H1 (cell line): ENCODE results near the gene ALG9. TPM values are rescaled to one million over a fixed set of nuclear protein-coding genes. Genes with fewer than 3 reads are reported as not detected.

Source experiments
- CTCF ChIA-PET: fragments of 300-600 bp; sonication (Branson Sonifier 250); formaldehyde crosslinking; loops from one replicate; lab custom pipeline; 2021; ENCODE audit not compliant: partially characterized antibody; lab: Charles Lee
- POLR2A ChIA-PET: fragments of 300-600 bp; sonication (Branson Sonifier 250); formaldehyde crosslinking; loops from one replicate; lab custom pipeline; 2021; ENCODE audit warnings: inconsistent platforms; ENCODE audit not compliant: partially characterized antibody; lab: Charles Lee
- DNase-seq, 2 experiments: peaks; one replicate each; pipeline versions ENCODE4 v3.0.0 to v3.0.0-alpha.2; 2010 to 2022; ENCODE audit warnings: low spot score in 2 of 2, low read depth in 1 of 2, mixed read lengths in 1 of 2
- FAIRE-seq: peaks from 2 replicates; lab custom pipeline; 2011; peaks lifted over from hg19 to GRCh38; lab: Jason Lieb, UNC
- H2AFZ ChIP-seq: 2 replicates; pipeline ENCODE4 v1.8.1; 2012; ENCODE audit warnings: low read length, inconsistent platforms
- H2AK5ac ChIP-seq: 2 replicates; pipeline ENCODE4 v1.6.1; 2013; ENCODE audit warnings: low read depth, low read length
- H2BK120ac ChIP-seq: replicated peaks from 2 replicates; pipeline ENCODE3; 2013; ENCODE audit warnings: low read depth, low read length, inconsistent platforms
- H2BK12ac ChIP-seq: 2 replicates; pipeline ENCODE4 v1.6.1; 2013; ENCODE audit warnings: low read depth, low read length
- H2BK15ac ChIP-seq: 2 replicates; pipeline ENCODE4 v1.6.1; 2013; ENCODE audit warnings: low read length
- H2BK20ac ChIP-seq: 2 replicates; pipeline ENCODE4 v1.6.1; 2013; ENCODE audit warnings: low read length
- H2BK5ac ChIP-seq: 2 replicates; pipeline ENCODE4 v1.6.1; 2013; ENCODE audit warnings: low read depth, low read length
- H3K14ac ChIP-seq: 2 replicates; pipeline ENCODE4 v1.6.1; 2013; ENCODE audit warnings: inconsistent platforms; ENCODE audit not compliant: insufficient read length
- H3K18ac ChIP-seq: 2 replicates; pipeline ENCODE4 v1.6.1; 2013; ENCODE audit warnings: low read length; ENCODE audit errors: extremely low read depth
- H3K23ac ChIP-seq: 2 replicates; pipeline ENCODE4 v1.6.1; 2013; ENCODE audit warnings: inconsistent platforms; ENCODE audit not compliant: insufficient read length
- H3K23me2 ChIP-seq: 2 replicates; pipeline ENCODE4 v1.6.1; 2013; ENCODE audit warnings: low read depth, low read length
- H3K27ac ChIP-seq: 2 replicates; pipeline ENCODE4 v1.6.1; 2011; ENCODE audit warnings: low read depth, low read length, inconsistent platforms
- H3K27me3 ChIP-seq, 4 experiments: replicated peaks in 1 of 4; 1 replicate in 1 of 4; 2 replicates in 3 of 4; pipeline versions ENCODE4 v1.6.1 to v1.8.1; 2011 to 2013; ENCODE audit warnings: low read length in 3 of 4, mild to moderate bottlenecking in 3 of 4, inconsistent platforms in 2 of 4, mixed read lengths in 2 of 4, moderate library complexity in 1 of 4; ENCODE audit not compliant: control insufficient read depth in 3 of 4, insufficient read depth in 3 of 4; ENCODE audit errors: extremely low read depth in 1 of 4
- H3K36me3 ChIP-seq, 4 experiments: 2 replicates each; pipeline versions ENCODE4 v1.6.1 to v1.8.1; 2011 to 2013; ENCODE audit warnings: mild to moderate bottlenecking in 4 of 4, low read length in 3 of 4, moderate library complexity in 2 of 4, control low read depth in 1 of 4, inconsistent platforms in 1 of 4; ENCODE audit not compliant: insufficient read depth in 4 of 4, control insufficient read depth in 2 of 4
- H3K4ac ChIP-seq: replicated peaks from 2 replicates; pipeline ENCODE3; 2013; ENCODE audit warnings: low read length, low read depth, mixed read lengths, inconsistent platforms; ENCODE audit not compliant: insufficient read length
- H3K4me1 ChIP-seq, 4 experiments: replicated peaks in 1 of 4; 1 replicate in 1 of 4; 2 replicates in 3 of 4; pipeline versions ENCODE4 v1.6.1 to v1.8.1; 2011 to 2013; ENCODE audit warnings: low read length in 3 of 4, inconsistent platforms in 2 of 4, mixed read lengths in 1 of 4; ENCODE audit not compliant: insufficient read depth in 4 of 4, control insufficient read depth in 3 of 4
- H3K4me2 ChIP-seq, 2 experiments: 2 replicates each; pipeline versions ENCODE4 v1.6.1 to v1.8.1; 2011 to 2013; ENCODE audit warnings: low read depth in 2 of 2, low read length in 2 of 2, control low read depth in 1 of 2, inconsistent platforms in 1 of 2, mild to moderate bottlenecking in 1 of 2; ENCODE audit not compliant: insufficient read depth in 1 of 2
- H3K4me3 ChIP-seq, 4 experiments: fragments of 200-600, 300-600 bp in 1 of 4; sonication (generic), shearing (Covaris generic), sonication (Bioruptor Twin) in 1 of 4; 2 replicates each; pipeline versions ENCODE4 v1.5.1 to v1.8.1; 2011 to 2016; ENCODE audit warnings: low read length in 4 of 4, low read depth in 3 of 4, control low read depth in 2 of 4, inconsistent platforms in 2 of 4, mild to moderate bottlenecking in 2 of 4, mixed read lengths in 1 of 4, moderate library complexity in 1 of 4; ENCODE audit not compliant: insufficient read depth in 2 of 4; ENCODE audit errors: extremely low read depth in 1 of 4
- H3K56ac ChIP-seq: replicated peaks from 2 replicates; pipeline ENCODE3; 2013; ENCODE audit warnings: low read depth, mild to moderate bottlenecking, mixed read lengths, low read length, inconsistent platforms; ENCODE audit not compliant: insufficient read length
- H3K79me1 ChIP-seq: 2 replicates; pipeline ENCODE4 v1.6.1; 2013; ENCODE audit warnings: low read depth, low read length, control low read depth
- H3K79me2 ChIP-seq, 2 experiments: 2 replicates each; pipeline versions ENCODE4 v1.6.1 to v1.8.1; 2012 to 2013; ENCODE audit warnings: low read length in 2 of 2, mild to moderate bottlenecking in 2 of 2, inconsistent platforms in 1 of 2; ENCODE audit not compliant: insufficient read depth in 2 of 2, control insufficient read depth in 1 of 2
- H3K9ac ChIP-seq, 4 experiments: replicated peaks in 1 of 4; 1 replicate in 1 of 4; 2 replicates in 3 of 4; pipeline versions ENCODE4 v1.6.1 to v1.8.1; 2011 to 2013; ENCODE audit warnings: low read depth in 3 of 4, low read length in 3 of 4, control low read depth in 2 of 4, mild to moderate bottlenecking in 2 of 4, moderate library complexity in 2 of 4, inconsistent platforms in 1 of 4; ENCODE audit errors: extremely low read depth in 1 of 4
- H3K9me3 ChIP-seq, 2 experiments: 2 replicates each; pipeline versions ENCODE4 v1.6.1 to v1.8.1; 2012 to 2013; ENCODE audit warnings: mild to moderate bottlenecking in 2 of 2, moderate library complexity in 2 of 2, control low read depth in 1 of 2, inconsistent platforms in 1 of 2, low read depth in 1 of 2, low read length in 1 of 2, mixed read lengths in 1 of 2; ENCODE audit not compliant: insufficient read depth in 2 of 2
- H4K20me1 ChIP-seq, 2 experiments: replicated peaks in 1 of 2; 2 replicates each; pipeline versions ENCODE3 to v1.8.1; 2011 to 2013; ENCODE audit warnings: inconsistent platforms in 2 of 2, low read length in 2 of 2, mild to moderate bottlenecking in 1 of 2; ENCODE audit not compliant: insufficient read depth in 2 of 2, control insufficient read depth in 1 of 2
- H4K5ac ChIP-seq: 2 replicates; pipeline ENCODE4 v1.6.1; 2013; ENCODE audit warnings: low read length, low read depth, mixed read lengths, inconsistent platforms; ENCODE audit not compliant: insufficient read length
- H4K8ac ChIP-seq: 2 replicates; pipeline ENCODE4 v1.8.0; 2013; ENCODE audit warnings: mild to moderate bottlenecking, moderate library complexity, low read length, inconsistent platforms; ENCODE audit not compliant: insufficient read depth; ENCODE audit errors: extremely low read depth
- H4K91ac ChIP-seq: replicated peaks from 2 replicates; pipeline ENCODE3; 2013; ENCODE audit warnings: low read length, mixed read lengths, inconsistent platforms; ENCODE audit not compliant: insufficient read length
- CEBPB ChIP-seq: IDR thresholded peaks from 2 replicates; pipeline ENCODE4 v1.6.1; 2012; ENCODE audit warnings: low read depth, low read length
- JUN ChIP-seq: IDR thresholded peaks from 2 replicates; pipeline ENCODE4 v1.6.1; 2011; ENCODE audit warnings: low read depth, mild to moderate bottlenecking, improper control_type of control experiment, low read length
- JUND ChIP-seq: IDR thresholded peaks from 2 replicates; pipeline ENCODE4 v1.6.1; 2011; ENCODE audit warnings: mild to moderate bottlenecking, improper control_type of control experiment, low read length
- KDM5A ChIP-seq: fragments of 200-600 bp; IDR thresholded peaks from 2 replicates; pipeline ENCODE4 v1.7.1; 2012; ENCODE audit warnings: mild to moderate bottlenecking, low read length, inconsistent platforms, mixed read lengths
- RAD21 ChIP-seq, 2 experiments: IDR thresholded peaks in 1 of 2; conservative IDR thresholded peaks in 1 of 2; 2 replicates each; pipeline ENCODE4 v1.6.1; 2011; ENCODE audit warnings: low read depth in 2 of 2, low read length in 2 of 2, improper control_type of control experiment in 1 of 2, inconsistent platforms in 1 of 2, mild to moderate bottlenecking in 1 of 2, moderate library complexity in 1 of 2
- TAF1 ChIP-seq: IDR thresholded peaks from 2 replicates; pipeline ENCODE4 v1.6.1; 2011; ENCODE audit warnings: mild to moderate bottlenecking, low read depth, low read length
- TCF12 ChIP-seq: IDR thresholded peaks from 2 replicates; pipeline ENCODE4 v1.6.1; 2011; ENCODE audit warnings: low read depth, mild to moderate bottlenecking, low read length
- WGBS, 2 experiments: shearing (Covaris generic) in 1 of 2; methylation state at CpG; one replicate each; pipeline versions ENCODE4 v1.1.6 to v1.1.7; 2013 to 2015; ENCODE audit warnings: low lambda C conversion rate in 2 of 2, mixed read lengths in 2 of 2, inconsistent platforms in 1 of 2, low coverage in 1 of 2, missing lambda C conversion rate in 1 of 2; ENCODE audit not compliant: insufficient replicate concordance in 2 of 2, insufficient coverage in 1 of 2, insufficient read length in 1 of 2; ENCODE audit errors: extremely low coverage in 1 of 2, missing lambda C conversion rate in 1 of 2; 5-methylcytosine and 5-hydroxymethylcytosine counted together
- polyA plus RNA-seq, 7 experiments: library from polyadenylated mRNA; depleted of rRNA in 3 of 7; stranded (reverse) in 5 of 7; unstranded in 2 of 7; fragments of >200 nt in 5 of 7; fragments of 200-250 nt in 2 of 7; gene quantifications; 1 replicate in 5 of 7; 2 replicates in 1 of 7; 4 replicates in 1 of 7; pipeline versions ENCODE4 v1.2.1 to v1.2.3, GENCODE V29; 2011 to 2013; ENCODE audit warnings: missing spikeins in 2 of 7, mixed read lengths in 2 of 7
- total RNA-seq: library from RNA; stranded (reverse); fragmentation: NEBNext Ultra II Directional; extraction: Animal tissue kit (Norgen Biotek cat#: 25700); gene quantifications from 2 replicates; pipeline ENCODE4 v1.2.1, GENCODE V29; 2021
- TF ChIP-seq, protein P1 (sequence below): IDR thresholded peaks from 2 replicates; pipeline ENCODE4 v1.6.1; 2011; ENCODE audit warnings: low read length, improper control_type of control experiment

Gene ALG9
- total and polyA plus RNA-seq, 2 of the 8 experiments (the other 6 are each of a cell fraction or from before 2014, with no cell fraction given), result 23.5 to 24.5 TPM

GRCh38 chr11:111870113-111870512 lies 1.3 kb downstream of the ALG9 start:
- Histone ChIP-seq H3K4ac (no peak overlapping the region), H3K9ac (no peak overlapping the region), H2BK120ac (no peak overlapping the region), H4K5ac (no peak overlapping the region), H3K4me2 (peak overlapping the region in 1 of 2 experiments; percentile 46; a peak in 1 of 4 replicates), H2AFZ (no peak overlapping the region), H3K79me1 (no peaks in the 10 kb centered on the region), H3K79me2 (no peaks in the 10 kb centered on the region), H3K27ac (no peak overlapping the region), H3K4me1 (no peaks in the 10 kb centered on the region; a peak in 1 of 7 replicates), H4K8ac (no peak overlapping the region), H2BK15ac (no peak overlapping the region), H2BK5ac (no peak overlapping the region), H3K27me3 (no peaks in the 10 kb centered on the region; a peak in 1 of 7 replicates), H3K18ac (no peak overlapping the region), H3K4me3 (peak overlapping the region in 1 of 4 experiments; percentile 88; a peak in 2 of 8 replicates), H3K56ac (no peak overlapping the region), H2BK12ac (no peak overlapping the region), H3K9me3 (no peaks in the 10 kb centered on the region), H3K23me2 (peaks cover 2% of the 10 kb centered on the region), H4K20me1 (no peaks in the 10 kb centered on the region), H3K36me3 (peaks cover 0 to 12% (median 0%) of the 10 kb centered on the region in 4 experiments; a peak in 1 of 8 replicates), H2BK20ac (no peak overlapping the region), H3K23ac (no peak overlapping the region), H3K14ac (no peak overlapping the region), H2AK5ac (no peak overlapping the region), H4K91ac (no peak overlapping the region)
- FAIRE-seq, result no peak
- no peak for DNase-seq
- 80% methylated on average over 1 of the region's 1 CpG; no CpG with 5 or more reads in 1 of the 2 experiments for WGBS, 2 experiments
- TF ChIP-seq JUND (no peak), KDM5A (no peak), JUN (no peak), TCF12 (no peak), RAD21 (IDR thresholded peaks at IDR 0.05 in 1 of 2, conservative IDR thresholded peaks at IDR 0.05 in 1 of 2; ENCODE audit: low read depth in 2 of 2, low read length in 2 of 2) (no peak), CEBPB (no peak), TAF1 (no peak)
- TF ChIP-seq, protein P1, sequence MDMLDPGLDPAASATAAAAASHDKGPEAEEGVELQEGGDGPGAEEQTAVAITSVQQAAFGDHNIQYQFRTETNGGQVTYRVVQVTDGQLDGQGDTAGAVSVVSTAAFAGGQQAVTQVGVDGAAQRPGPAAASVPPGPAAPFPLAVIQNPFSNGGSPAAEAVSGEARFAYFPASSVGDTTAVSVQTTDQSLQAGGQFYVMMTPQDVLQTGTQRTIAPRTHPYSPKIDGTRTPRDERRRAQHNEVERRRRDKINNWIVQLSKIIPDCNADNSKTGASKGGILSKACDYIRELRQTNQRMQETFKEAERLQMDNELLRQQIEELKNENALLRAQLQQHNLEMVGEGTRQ, result no peak
- ChIA-PET CTCF (interaction anchor here (0.5 to 3.0 kb wide), 15 partner anchors 8 to 266 kb away, joined by 3 to 32 read pairs (median 5); no protein-coding TSS in a partner anchor), POLR2A (interaction anchor here (0.6 to 2.2 kb wide), 4 partner anchors 10 to 113 kb away, joined by 3 to 7 read pairs (median 6); partner anchors contain the start of genes CFAP68, DIXDC1 and FDXACB1)
